Non-pigmented ciliary epithelial cell (primary cell): ENCODE measurements around the gene CDON.

Experiments used
- DNase-seq: peaks from one replicate; pipeline ENCODE4 v3.0.0-alpha.2; 2010; ENCODE audit warnings: low read depth

The CDON gene

DNA sequence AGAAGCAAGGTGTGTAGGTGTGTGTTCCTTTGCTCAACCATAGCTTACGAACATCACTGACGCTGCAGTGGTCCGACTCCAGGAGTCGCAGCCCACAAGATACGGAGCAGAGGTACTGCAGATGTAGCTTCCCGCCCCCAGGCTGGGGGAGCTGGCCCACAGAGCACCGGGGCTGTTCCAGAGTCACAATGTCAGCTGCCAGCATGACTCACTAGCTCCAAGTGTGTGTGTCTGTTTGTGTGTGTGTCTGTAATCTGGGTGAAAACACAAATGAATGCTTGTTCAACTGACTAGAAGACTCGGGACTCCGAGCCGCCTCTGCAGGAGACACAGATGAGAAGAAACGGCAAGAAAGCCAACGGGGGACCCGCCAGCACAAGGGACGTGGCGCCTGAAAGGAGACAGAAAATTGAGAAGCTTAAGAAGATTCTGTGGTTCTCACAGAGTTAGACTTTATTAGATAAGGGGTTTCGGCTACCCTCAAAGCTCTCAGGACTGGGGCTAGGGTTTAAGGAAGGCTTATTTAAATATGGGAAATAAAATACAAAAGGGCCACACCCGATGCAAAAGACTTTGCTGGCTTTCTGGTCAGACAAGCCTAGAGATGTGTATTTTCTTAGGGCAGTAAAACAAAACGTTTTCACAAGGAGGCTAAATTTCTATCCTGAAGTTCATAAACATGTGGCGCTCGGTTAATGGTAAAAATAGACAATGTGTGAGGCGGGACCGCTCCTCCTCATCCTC lies 106.1 kb downstream of the CDON start:
- no peak for DNase-seq

DNA sequence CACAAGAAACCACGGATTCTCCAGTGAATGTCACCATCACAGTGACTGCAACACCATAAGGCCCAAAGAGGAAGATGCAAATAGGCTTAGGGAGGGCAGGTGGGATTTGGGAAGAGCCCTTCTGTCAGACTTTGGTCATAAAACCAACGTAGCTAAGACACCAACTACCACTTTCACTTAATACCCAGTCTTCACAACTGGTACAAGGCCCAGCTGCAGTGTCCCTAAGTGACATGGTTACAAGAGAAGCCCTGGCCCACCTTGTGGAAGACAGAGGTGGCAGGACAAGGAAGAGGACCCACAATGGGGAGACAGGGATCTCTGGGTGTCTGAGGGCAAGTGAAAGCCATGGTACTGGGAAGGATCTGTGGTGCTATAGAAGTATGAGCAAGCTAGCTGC lies 106.8 kb downstream of the CDON start:
- no peak for DNase-seq

DNA sequence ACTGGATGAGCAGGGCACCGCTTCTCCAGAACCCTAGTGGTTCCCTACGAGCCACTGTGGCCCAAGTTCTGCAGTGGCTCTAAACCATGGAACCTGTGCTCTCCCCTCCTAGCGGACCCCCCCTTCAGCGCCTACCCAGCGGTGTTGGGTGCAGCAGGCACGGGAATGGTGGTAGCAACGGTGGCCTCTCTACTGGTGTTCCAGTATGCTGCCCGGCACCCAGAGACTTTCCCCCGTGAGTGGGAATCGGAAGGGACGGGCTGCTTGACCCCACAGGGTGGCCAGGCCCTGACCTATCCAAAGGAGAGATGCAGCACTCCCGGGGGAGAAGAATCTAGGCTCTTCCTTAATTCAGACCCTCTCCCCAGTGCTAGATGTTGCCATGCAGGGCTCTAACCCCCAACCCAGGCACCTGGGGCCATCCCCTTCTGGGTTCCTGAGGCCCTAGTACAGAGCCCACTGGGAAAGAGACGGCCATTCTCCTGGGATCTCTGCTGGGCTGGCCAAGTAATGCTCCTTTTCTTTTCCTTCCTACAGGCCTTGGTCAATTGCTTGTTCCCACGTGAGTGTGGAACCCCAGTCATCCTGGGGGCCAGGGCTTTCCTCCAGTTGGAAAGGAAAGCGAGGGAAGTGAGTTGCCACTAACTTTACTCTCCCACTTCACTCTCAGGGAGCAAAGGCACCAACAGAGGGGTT lies 107.6 kb downstream of the CDON start:
- DNase-seq, result no peak

DNA sequence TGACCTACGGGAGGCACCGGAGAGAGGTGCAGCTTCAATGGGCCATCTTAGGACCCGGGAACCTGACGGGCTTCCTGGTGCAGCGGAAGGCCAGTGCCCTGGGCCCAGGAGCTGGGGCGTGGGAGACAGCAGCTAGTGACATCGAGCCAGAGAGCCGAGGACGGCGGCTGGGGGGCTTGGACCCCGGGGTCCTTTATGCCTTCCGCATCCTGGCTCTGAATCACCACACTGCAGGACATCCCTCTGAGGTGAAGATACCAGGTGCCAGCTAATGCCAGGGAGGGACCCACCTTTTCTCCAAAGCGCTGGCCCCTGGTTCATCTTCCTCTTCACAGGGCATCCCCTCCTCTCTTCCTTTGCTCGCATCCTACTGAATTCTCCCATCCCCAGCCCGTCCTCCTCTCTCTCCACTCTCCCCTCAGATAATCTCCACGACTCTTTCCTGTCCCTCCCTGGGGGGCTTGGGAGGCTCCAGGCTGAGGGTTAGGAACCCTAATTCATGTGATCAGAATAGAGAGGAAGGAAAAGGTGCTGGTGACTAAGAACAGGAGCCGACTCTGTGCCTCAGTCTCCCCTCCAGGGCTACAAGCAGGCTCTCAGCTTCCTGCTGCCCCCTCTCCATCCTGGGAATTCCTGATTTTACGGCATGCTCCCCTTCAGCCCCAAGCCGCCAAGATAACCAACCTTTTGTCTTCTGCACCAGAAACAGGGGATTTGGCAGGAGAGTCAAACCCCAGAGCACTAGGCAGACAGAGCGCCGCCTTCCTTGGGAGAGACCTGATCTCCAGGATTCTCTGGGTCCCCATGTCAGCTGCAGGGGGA lies 108.3 kb downstream of the CDON start:
- no peak for DNase-seq

DNA sequence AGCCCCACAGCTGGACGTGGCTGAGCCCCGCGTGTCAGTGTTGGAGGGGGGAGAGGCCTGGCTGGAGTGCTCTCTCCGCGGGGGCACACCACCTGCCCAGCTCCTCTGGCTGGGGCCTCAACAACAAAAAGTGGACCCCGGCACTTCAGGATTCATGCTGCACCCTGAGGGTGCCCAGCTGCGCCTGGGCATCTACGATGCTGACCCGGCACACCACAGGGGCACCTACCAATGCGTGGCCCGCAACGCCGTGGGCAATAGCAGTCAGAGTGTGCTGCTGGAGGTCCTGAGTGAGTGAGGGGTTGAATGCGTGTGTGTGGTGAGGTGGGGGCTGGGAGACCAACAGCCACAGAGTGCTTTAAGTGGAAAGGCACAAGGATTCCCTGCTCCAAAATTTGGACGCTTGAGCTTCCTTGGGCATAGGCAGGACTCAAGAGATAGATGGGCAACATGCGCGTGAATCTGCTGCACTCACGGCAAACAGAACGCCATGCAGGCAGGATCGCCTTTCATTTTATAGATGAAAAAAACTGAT lies 109.2 kb downstream of the CDON start:
- no peak for DNase-seq

DNA sequence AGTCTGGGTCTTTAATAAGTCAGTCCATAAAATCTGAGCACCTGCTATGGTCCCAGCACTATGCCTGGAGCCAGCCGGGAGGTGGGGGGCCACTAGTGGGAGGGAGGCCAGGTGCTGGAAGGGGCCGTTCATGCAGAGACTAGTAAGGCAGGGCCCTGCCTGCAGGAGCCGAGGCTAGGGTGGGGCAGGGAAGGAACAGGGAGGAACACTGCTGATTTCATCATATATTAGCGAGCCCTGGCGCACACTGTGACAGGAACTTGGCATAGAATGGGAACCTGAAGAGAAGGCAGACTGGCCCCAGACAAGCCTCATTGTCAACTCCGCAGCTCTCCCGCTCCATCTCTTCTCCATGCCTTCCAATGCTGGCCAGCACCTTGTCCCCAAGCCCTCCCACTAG lies 109.7 kb downstream of the CDON start:
- no peak for DNase-seq

DNA sequence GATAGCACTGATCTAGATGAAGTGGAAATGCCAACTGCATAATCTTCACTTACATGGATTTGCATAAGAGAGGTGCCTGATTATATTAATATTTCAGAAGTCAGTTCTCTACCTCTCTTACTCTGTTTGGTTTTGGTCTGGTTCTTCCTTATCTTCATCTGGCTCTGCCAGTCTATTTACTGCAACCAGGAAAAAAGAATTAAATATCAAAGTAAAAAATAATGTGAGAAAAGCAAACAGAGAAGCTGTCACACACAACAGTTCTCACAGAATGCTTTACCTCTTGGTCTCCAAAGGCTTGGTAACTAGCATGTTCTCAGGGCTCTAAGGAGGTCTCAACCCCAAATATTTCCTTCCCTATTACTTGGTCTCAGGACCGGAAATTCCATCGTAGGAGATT lies 110.1 kb downstream of the CDON start:
- DNase-seq, result no peak

DNA sequence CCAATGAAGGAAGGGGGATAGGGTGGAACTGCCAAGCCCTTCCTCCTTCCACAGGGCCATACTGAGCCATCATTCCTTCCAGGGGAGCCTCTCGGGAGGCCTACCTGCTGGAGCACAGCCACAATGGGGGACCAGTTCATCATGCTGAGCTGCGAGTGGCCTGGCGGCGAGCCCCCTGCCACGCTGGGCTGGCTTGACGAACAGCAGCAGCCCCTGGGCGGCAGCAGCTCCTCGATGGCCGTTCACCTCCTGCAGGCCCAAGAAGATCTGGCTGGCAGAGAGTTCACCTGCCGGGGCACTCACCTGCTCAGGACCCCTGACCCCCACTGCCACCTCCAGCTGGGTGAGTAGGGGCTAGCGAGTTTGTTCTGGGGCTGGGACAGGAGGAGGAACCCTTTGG lies 110.9 kb downstream of the CDON start:
- no peak for DNase-seq

DNA sequence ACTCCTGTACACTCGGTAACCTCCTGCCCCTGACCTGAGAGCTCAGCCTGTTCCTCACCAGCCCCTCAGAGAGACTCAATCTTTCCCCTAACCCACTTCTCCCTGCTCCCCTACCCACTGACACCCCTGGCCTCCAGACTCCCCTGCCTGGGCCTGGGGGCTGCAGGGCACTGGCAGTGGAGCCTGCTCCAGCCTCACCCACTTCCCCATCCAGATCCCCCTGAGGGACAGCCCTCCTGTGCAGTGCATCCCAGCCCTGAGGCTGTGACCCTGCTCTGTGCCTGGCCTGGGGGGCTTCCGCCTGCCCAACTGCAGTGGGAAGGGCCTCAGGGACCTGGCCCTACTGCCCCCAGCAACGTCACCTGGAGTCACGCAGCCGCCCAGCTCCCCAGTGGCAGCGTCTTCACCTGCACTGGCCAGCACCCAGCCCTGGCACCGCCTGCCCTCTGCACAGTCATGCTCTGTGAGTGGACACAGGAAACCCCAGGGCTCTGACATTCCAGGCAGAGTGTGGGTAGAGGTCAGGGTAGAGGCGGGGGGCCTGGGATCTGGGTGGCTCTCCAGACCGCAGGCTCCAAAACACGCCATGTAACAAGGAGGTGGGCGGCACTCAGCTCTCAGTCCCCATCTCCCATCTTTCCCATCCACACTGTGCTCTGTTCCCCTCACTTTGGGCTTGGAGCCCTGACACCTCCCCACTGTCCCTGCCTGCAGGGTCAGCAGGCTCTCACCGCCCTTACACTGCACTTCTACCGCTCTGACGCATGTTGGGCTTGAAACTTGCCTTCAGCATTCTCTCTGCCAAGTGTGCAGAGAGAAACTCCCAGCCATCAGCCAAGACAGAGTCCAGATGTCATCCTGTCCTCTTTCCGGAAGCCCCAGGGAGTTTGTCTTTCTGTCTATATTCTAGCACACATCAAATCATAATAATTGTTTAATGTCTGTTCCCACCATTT lies 111.7 kb downstream of the CDON start:
- no peak for DNase-seq

DNA sequence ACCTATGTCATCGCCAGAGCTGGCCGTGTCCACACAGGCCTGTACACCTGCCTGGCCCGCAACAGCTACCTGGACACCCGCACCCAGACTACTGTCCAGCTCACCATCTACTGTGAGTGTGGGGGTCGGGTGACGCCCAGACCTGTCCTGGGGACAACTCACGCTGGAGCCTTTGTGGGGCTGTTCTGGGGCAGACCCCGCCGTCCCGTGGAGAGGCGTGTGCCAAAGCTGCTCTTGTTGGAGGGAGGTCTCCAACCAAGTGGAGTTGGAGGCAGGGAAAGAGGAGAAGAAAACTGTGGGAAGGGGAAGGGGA lies 112.5 kb downstream of the CDON start:
- DNase-seq, result no peak

DNA sequence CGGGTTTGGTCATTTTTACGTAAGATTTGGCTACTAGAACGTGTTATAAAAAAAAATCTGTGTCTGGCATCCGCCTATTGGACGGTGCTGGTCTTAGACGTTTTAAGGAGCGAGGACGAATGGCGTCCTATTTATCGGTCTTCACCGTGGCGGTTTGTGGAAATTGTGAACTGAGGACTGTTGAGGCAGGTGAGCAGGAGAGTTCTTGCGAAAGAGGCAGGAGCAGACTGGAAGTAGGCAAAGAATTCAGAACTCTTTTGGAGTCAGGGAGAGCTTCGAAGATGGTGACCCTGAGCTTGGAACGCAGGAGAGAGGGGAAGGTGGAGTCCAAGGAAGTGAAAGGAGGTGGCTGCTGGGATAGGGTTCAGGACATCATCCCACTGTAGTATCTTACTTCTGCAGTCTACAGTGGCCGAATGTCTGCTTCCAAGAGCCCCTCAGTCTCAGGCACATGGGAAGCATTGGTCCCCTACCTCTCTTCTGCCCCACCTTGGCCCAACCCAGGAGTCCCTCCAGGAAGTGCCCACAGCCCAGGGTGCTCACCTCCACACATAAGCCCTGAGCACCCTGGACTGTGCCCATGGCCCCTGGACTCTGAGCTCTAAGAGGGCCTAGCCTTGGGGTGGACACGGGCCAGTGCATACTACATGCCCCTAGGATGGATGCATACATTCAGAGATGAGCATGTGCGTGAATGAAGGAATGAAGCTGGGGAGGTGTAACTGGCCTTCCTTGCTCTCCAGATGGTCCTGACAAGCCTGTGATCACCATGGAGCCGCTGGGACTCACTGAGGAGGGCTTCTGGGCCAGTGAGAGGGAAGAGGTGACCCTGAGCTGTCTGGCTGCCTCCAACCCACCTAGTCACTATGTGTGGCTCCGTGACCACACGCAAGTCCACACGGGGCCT lies 113.1 kb downstream of the CDON start:
- no peak for DNase-seq

DNA sequence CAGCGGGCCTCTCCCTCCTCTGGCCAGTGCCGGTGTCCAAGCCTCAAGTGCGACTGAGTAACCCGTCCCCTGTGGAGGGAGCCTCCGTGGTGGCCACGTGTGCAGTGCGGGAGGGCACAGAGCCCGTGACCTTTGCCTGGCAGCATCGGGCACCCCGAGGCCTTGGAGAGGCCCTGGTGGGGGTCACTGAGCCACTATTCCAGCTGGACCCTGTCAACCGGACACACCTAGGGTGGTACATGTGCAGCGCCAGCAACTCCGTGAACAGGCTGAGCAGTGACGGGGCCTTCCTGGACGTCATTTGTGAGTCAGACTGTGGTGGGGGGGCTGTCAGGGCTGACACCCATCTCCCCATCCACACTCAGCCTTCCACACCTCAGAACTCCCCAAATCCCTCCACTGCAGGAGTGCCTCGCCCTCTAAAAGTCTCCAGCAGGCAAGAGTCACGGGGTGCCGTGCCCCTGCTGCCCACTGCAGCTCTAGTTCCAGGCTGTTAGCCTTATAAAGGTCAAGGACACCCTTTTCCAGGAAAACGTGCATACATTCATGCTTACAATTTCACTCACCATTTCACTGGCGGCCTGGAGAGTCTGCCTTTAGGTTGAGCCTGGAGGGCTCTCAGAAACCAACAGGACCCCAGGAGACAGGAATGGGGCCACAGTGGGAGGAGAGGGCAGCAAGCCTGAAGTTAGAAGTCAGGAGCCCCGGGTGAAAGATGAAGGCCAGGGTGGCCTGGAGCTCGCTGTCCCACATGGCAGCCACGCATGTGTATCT lies 114.2 kb downstream of the CDON start:
- no peak for DNase-seq

DNA sequence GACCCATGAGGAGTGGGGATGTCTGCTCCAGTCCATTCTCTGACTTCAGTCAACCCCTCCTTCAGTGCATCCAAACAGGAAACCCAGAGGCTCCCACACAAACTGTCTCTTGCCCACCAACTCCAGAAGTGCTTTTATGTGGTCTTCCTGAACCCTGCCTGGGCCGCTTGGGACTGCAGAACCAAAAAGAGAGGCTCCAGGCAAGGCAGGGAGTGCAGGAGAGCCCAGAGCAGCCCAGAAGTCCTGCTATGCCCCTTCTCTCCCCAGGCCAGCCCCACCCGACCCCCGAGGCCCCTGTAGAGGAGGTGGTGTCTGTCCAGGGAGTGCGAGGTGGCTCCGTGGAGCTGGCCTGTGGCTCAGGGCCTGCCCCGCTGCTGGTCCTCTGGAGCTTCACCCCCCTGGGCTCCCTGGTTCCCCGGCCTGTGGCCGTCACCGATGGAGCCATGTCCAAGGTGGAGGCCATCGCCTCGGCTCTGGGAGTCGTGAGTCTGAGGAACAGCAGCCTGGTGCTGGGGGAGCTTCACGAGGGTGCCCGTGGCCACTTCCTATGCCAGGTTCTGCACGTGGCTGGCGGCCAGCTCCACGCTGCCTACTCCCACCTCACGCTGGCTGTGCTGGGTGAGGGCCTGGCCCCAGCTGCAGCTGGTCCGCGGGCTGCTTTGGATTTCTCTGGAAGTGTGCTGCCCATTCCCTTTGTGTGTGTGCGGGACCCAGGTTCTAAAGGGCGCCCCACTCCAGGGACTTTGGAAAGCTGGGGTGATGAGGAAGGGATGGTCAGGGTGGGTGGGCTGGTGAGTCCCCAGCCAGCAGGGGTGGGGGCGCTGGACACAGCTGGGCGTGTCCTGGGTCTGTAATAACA lies 115.0 kb downstream of the CDON start:
- DNase-seq, result no peak

DNA sequence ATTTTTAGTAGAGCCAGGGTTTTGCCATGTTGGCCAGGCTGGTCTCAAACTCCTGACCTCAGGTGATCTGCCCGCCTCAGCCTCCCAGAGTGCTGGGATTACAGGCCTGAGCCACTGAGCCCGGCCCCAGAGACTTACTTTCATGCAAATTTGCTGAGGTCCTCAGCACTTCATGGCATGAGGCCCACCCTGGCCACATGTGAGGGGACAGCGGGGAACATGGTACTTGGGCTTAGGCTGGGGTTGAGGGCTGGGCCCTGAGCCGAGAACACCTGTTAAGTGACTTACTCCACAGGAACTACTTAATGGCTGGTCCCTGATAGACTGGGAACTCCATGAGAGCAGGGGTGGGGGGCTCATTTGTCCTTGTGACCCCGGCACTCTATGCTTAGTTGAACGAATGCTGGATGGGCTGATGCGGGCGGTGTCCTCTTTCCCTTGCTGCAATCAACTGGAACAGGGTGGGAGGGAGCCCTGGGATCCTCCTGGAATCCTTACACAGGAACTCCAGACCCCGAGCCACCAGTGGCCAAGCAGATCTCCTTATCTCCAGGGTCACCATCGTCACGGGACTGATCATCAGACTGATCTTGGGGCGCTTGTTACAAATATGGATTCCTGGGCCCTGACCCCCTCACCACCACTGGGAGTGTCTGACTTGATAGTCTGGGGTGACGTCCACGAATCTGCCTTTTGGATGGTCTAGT lies 115.8 kb downstream of the CDON start:
- DNase-seq, result no peak

DNA sequence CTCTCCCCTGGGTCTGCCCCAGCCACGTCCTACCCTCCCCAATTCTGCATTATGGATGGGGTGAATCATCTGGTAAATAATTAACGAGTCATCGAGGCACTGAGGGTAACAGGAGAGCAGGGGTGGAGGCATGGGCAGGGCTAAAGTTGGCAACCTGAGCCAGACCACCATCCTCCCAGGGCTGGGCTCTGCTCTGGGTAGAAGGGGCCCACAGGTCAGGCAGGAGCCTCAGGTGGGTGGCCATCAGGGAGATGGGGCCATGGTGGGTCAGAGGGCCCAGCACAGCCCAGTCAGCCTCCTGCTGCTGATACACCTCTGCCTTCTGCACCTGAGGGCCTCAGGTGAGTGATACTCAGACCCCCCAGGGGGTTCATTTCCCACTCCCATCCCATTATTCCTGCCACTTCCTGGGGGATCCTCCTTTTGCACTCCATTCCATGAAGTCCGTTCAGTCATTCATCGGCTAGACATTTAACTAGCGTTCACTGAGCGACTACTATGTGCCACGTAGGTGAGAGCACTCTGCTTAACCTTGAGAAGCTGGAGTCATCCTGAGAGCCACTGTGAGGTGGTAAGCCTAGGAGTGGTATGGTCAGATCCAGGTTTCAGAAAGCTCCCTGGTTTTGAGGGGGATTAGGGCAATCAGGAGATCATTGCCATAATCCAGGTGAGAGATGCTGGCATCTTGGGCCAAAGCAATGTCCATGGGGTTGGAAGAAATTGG lies 116.7 kb downstream of the CDON start, which contains the start of gene VSIG10L2:
VSIG10L2 (plus strand) TSS at position 248 of the 724 bp plus-strand sequence; CDS start at position 260, 12 bp downstream.
- no peak for DNase-seq

DNA sequence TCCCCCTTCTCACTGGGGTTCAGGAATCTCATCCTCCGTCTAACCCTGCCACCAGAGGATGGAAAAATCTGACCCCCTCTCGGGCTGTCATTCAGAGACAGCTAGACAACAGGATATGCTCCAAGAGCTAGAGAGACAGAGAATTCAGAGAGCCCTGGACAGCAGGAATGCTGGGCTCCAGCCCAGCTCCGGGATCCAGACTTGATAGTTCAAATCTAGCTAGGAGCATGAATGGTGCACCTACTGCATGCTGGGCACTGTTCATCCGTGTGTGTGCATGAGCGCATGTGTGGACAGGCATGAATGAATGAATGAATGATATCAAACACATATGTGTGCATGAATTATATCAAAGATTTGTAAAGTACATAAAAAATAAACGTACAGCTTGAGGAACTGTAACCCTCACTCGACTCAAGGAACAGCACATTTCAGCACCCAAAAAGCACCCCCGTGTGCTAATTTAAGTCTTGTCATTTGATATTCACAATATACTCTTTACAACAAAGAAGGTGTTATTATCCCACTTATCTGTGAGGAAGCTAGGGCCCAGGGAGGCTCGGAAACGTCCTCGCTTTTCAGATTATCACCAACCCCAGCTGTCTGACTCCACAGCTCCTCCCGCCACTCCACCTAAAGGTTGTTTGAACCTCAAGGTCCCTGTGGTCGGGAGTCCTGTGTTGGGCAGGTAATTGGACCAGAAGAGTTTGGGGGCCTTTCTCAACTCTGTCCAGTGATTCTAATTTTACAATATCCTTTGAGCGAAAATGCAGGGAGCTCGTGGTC lies 117.5 kb downstream of the CDON start:
- DNase-seq, result no peak
